SU-DHL-6 (cell line): ENCODE measurements around the gene CASKIN2.

Experiments used
- H2AFZ ChIP-seq: fragments of 200-600 bp; sonication (generic); 2 replicates; pipeline ENCODE4 v1.6.1; 2014; ENCODE audit warnings: low read depth, mild to moderate bottlenecking, moderate library complexity, mixed read lengths, antibody characterized with exemption, low read length; ENCODE audit not compliant: severe bottlenecking
- H3F3A ChIP-seq: fragments of 200-600 bp; shearing (Covaris generic); 2 replicates; pipeline ENCODE4 v1.6.0; 2016; ENCODE audit warnings: antibody characterized with exemption, mild to moderate bottlenecking; ENCODE audit not compliant: insufficient read depth
- H3K27ac ChIP-seq: fragments of 200-600 bp; sonication (generic); 2 replicates; pipeline ENCODE4 v1.5.1; 2016; ENCODE audit warnings: low read depth, mild to moderate bottlenecking, low read length, moderate library complexity, mixed read lengths
- H3K27me3 ChIP-seq: fragments of 200-600 bp; sonication (generic), shearing (Covaris generic); 2 replicates; pipeline ENCODE4 v1.6.0; 2014; ENCODE audit warnings: mild to moderate bottlenecking, low read length
- H3K36me3 ChIP-seq: fragments of 200-600 bp; sonication (generic); 2 replicates; pipeline ENCODE4 v1.6.1; 2014; ENCODE audit warnings: mild to moderate bottlenecking, low read length, mixed read lengths
- H3K4me2 ChIP-seq: fragments of 300-600, 200-600 bp; shearing (Covaris generic), sonication (generic); 2 replicates; pipeline ENCODE4 v1.6.0; 2014; ENCODE audit warnings: low read length, low read depth, mild to moderate bottlenecking; ENCODE audit not compliant: poor library complexity, severe bottlenecking
- H3K4me3 ChIP-seq: fragments of 200-600 bp; sonication (generic); 2 replicates; pipeline ENCODE4 v1.5.1; 2014; ENCODE audit warnings: antibody characterized with exemption, low read length, mild to moderate bottlenecking, mixed read lengths; ENCODE audit not compliant: insufficient read depth, poor library complexity, severe bottlenecking
- H3K79me2 ChIP-seq: fragments of 200-600 bp; sonication (generic); 2 replicates; pipeline ENCODE4 v1.6.1; 2014; ENCODE audit warnings: mild to moderate bottlenecking, low read length, moderate library complexity; ENCODE audit not compliant: insufficient read depth
- H3K9ac ChIP-seq: fragments of 200-600 bp; sonication (generic); 2 replicates; pipeline ENCODE4 v1.7.0; 2014; ENCODE audit warnings: mild to moderate bottlenecking, low read length
- H3K9me2 ChIP-seq: fragments of 200-600 bp; sonication (generic); replicated peaks from 2 replicates; pipeline ENCODE4 v1.6.1; 2014; ENCODE audit warnings: low read length; ENCODE audit not compliant: insufficient read depth
- H3K9me3 ChIP-seq: fragments of 200-600 bp; sonication (generic); 2 replicates; pipeline ENCODE4 v1.6.1; 2014; ENCODE audit warnings: low read length, mixed read lengths; ENCODE audit not compliant: insufficient read depth
- H4K20me1 ChIP-seq: fragments of 200-600 bp; sonication (generic); 2 replicates; pipeline ENCODE4 v1.6.1; 2014; ENCODE audit warnings: low read depth, mild to moderate bottlenecking, antibody characterized with exemption, low read length, moderate library complexity, mixed read lengths
- CTCF ChIP-seq: fragments of 200-600 bp; sonication (generic); IDR thresholded peaks from one replicate; pipeline ENCODE4 v1.5.1; 2017; ENCODE audit warnings: antibody characterized with exemption, mild to moderate bottlenecking, low read length, moderate library complexity; ENCODE audit not compliant: insufficient read depth, poor library complexity, severe bottlenecking
- EZH2phosphoT487 ChIP-seq: fragments of 200-600 bp; sonication (generic), shearing (Covaris generic); conservative IDR thresholded peaks from 2 replicates; pipeline ENCODE4 v1.6.1; 2018; ENCODE audit warnings: mild to moderate bottlenecking, antibody characterized with exemption, low read length, moderate library complexity, mixed read lengths

CASKIN2 gene

GRCh38 chr17:75558666-75559530 lies 43.6 kb upstream of the CASKIN2 start:
- no peak overlapping the region for H2AFZ ChIP-seq
- H4K20me1 ChIP-seq, result no peaks in the 10 kb centered on the region
- H3K36me3 ChIP-seq, result no peaks in the 10 kb centered on the region
- H3K9ac ChIP-seq, result no peak overlapping the region
- H3K4me2 ChIP-seq, result no peak overlapping the region
- no peaks in the 10 kb centered on the region for H3K79me2 ChIP-seq
- H3K4me3 ChIP-seq, result no peak overlapping the region
- no peak overlapping the region for H3K27ac ChIP-seq
- H3K9me3 ChIP-seq, result no peaks in the 10 kb centered on the region
- H3F3A ChIP-seq, result no peaks in the 10 kb centered on the region
- H3K27me3 ChIP-seq, result no peaks in the 10 kb centered on the region
- TF ChIP-seq CTCF, result no peak
- no peak for TF ChIP-seq EZH2phosphoT487
- no peaks in the 10 kb centered on the region for H3K9me2 ChIP-seq

- Histone ChIP-seq H3K4me3 (no peak overlapping the region), H3K4me2 (no peak overlapping the region), H3K9ac (no peak overlapping the region), H2AFZ (no peak overlapping the region), H3K79me2 (no peaks in the 10 kb centered on the region), H4K20me1 (no peaks in the 10 kb centered on the region), H3K36me3 (no peaks in the 10 kb centered on the region), H3F3A (no peaks in the 10 kb centered on the region), H3K27me3 (no peaks in the 10 kb centered on the region), H3K27ac (no peak overlapping the region), H3K9me2 (no peaks in the 10 kb centered on the region), H3K9me3 (no peaks in the 10 kb centered on the region)
- no peak for TF ChIP-seq EZH2phosphoT487
- TF ChIP-seq CTCF, result no peak
Observed at GRCh38 chr17:75557852-75558665, 42.7 kb upstream of the CASKIN2 start.

GRCh38 chr17:75557075-75557851 lies 41.9 kb upstream of the CASKIN2 start:
- no peak overlapping the region for H3K9ac ChIP-seq
- no peak overlapping the region for H2AFZ ChIP-seq
- no peaks in the 10 kb centered on the region for H3K27me3 ChIP-seq
- no peaks in the 10 kb centered on the region for H3K36me3 ChIP-seq
- H3K27ac ChIP-seq, result no peak overlapping the region
- H3K4me3 ChIP-seq, result no peak overlapping the region
- no peaks in the 10 kb centered on the region for H3K79me2 ChIP-seq
- no peaks in the 10 kb centered on the region for H3K9me3 ChIP-seq
- H3F3A ChIP-seq, result no peaks in the 10 kb centered on the region
- no peak overlapping the region for H3K4me2 ChIP-seq
- H3K9me2 ChIP-seq, result no peaks in the 10 kb centered on the region
- TF ChIP-seq CTCF, result no peak
- TF ChIP-seq EZH2phosphoT487, result no peak
- H4K20me1 ChIP-seq, result no peaks in the 10 kb centered on the region
